Measurements from ENCODE around the gene OTOF.

OTOF gene

DNA sequence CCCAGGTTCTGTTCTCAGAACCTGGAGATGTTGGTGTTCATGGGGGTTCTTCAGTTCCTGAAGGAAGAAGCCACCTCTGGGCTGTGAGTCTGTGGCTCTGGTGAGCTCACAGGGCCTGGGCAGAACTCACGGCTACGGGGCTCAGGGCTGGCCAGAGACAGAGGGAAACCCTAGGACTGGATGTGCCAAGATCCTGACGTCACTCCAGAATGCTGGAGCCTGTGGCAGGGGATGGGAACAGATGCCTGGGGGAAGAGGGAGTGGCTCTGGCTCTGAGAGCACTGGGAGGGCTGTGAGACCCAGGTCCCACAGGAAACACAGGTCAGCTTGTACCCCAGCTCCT lies at the start of gene OTOF:
Gene OTOF (minus strand): TSS at position 214 of the 343 bp plus-strand sequence.
- in situ Hi-C loops (cut with MboI; ENCODE audit: low sequenced_read_pairs), result no loop called here

DNA sequence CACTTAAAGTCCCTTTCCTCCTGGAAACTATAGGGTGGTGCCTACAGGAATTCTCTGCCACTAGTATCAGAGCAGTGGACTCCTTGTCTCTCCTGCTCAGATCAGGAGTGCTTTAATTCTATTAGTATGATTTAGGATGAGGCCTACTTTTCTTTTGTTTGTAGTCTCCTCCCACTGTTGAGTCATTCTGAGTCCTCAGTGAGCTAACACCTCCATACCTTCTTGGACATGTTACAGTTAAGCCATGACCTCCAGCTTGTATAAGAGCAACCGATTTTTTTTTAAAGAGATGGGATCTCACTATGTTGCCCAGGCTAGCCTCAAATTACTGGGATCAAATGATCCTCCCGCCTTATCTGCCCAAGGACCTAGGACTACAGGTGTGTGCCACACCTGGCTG lies 48.7 kb upstream of the OTOF start:
- in situ Hi-C loops (cut with MboI; ENCODE audit: low sequenced_read_pairs), result no loop called here

DNA sequence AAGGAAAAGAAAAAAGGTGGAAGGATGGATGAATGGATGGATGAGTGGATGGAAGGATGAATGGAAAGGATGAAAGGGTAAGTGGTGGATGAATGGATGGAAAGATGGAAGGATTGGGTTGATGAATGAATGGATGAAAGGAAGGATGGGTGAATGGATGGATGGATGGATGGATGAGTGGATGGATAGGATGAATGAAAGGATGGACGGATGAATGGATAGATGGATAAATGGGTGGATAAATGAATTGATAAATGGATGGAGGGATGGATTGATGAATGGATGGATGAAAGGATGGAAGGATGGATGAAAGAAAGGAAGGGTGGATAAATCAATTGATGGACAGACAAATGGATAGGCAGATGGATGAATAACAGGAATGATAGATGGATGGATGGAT lies 48.2 kb upstream of the OTOF start:
- in situ Hi-C loops (cut with MboI; ENCODE audit: low sequenced_read_pairs), result no loop called here

DNA sequence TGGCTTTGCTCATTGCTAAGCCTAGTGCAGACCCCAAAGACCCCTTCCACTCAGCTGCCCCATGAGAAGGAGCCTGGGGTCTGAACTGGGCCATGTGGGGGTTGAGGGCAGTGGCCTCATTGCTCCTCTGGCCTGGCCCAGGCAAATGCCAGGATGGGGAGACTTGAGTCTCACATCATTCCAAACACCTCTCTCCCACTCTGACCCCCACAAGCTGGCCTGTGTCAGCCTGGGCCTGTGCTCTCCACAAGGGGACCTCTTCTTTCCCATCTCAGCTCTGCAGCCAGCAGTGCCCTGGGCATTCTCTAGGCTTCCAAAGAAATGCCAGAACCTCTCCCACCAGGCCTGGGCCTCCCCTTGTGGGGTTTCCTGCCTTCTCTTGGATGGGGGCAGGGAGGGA lies 45.8 kb upstream of the OTOF start:
- in situ Hi-C loops (cut with MboI; ENCODE audit: low sequenced_read_pairs), result no loop called here

DNA sequence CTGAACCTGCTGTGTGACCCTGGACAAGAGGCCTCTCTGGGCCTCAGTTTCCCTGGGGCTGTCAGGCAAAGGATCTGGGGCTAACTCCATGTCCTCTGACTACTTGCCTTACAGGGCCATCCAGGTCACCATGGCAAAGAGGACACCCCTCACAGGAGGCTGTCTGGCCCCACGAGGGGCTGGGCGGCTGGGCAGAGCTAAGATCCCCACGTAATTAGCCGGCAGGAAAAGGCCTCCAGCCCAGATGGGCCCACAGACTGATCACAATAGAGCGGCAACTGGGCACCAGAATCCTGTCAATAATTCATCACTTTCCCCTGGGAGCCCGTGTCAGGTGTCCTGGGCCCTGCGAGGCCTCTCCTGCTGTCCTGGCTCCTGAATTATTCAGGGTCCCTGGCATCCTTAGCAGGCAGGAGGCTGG lies 44.8 kb upstream of the OTOF start:
- in situ Hi-C loops (cut with MboI; ENCODE audit: low sequenced_read_pairs), result no loop called here

DNA sequence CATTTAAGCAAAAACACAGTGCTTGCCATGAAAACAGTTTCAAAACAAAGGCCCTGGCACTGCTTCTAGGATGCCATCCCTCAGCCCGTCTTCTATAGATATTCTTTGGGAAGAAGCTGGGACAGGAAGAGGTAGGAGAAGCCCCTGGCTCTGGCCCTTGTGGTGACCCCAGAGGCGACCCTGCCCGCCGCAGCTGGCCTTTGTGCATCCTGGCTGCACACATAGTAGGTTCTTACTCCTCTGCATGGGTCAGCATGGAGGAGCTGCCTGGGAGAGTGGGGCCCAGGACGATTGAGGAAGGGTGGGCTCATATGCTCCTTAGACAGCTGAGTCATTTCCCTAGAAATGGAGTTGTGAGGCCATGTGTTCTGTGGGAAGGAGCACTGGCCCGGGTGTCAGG lies 44.4 kb upstream of the OTOF start:
- in situ Hi-C loops (cut with MboI; ENCODE audit: low sequenced_read_pairs), result no loop called here

DNA sequence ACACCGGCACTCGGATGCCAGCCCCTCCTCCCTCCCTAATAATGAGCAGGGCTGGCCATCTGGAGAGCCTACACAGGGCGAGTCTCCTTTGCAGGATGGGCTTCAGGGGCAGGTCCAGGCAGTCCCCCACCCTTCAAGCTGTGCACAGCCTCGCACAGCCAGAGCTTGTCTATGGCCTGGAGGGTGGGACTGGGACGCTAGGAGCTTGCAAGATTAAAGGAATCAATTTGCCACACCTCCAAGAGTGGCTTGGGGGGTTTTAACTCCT lies 43.9 kb upstream of the OTOF start:
- in situ Hi-C loops (cut with MboI; ENCODE audit: low sequenced_read_pairs), result no loop called here

DNA sequence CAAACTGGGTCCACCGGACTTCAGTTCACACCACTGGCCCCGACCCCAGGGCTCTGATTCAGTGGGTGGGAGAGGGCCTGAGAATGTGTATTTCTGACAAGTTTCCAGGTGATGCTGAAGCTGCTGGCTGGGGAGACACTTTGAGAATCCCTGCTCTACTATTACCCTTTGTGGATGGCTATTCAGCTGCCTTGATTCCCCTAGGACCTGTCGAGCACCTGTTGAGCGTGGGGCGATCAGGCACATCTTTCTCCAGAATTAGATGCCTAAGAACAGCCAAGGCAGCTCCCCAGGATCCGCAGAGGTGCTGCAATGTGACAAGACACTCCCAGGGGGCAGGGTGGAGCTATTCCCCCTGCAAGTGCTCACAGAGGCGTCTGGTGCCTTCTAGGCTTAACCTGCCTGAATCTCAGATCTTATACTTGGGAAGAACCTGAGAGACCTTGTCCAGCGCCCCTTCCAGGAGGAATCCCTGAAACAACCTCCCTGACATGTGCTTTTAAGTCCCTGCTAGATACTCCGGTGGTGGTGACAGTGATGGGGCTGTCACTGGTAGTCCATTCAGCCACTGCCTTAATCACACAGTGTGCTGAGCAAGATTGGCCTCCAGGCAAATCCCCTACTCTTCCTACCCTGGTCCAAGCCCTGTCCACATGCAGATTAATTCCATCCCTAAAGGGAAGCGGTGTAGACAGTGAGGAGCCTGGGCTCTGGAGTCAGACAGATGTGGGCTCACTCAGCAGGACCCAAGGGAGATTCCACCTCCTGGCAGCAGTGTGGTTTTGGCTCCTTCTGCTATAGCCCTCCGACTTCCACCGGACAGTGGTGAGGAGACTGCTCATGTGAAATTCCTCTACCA lies 43.4 kb upstream of the OTOF start:
- in situ Hi-C loops (cut with MboI; ENCODE audit: low sequenced_read_pairs), result no loop called here

DNA sequence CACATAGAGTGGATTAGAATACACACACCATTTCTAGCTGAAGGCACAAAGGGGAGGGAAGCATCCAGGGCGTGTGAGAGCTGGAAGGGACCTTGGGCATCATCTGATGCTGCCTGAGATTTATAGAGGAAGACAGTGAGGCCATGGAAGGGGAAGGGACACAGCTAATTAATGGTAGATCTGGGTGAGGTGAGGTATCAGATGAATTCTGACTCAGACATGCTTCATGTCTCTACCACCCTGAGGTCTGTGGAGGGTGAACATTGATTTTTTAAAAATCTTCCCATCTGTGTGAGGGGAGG lies 42.2 kb upstream of the OTOF start:
- in situ Hi-C loops (cut with MboI; ENCODE audit: low sequenced_read_pairs), result no loop called here

DNA sequence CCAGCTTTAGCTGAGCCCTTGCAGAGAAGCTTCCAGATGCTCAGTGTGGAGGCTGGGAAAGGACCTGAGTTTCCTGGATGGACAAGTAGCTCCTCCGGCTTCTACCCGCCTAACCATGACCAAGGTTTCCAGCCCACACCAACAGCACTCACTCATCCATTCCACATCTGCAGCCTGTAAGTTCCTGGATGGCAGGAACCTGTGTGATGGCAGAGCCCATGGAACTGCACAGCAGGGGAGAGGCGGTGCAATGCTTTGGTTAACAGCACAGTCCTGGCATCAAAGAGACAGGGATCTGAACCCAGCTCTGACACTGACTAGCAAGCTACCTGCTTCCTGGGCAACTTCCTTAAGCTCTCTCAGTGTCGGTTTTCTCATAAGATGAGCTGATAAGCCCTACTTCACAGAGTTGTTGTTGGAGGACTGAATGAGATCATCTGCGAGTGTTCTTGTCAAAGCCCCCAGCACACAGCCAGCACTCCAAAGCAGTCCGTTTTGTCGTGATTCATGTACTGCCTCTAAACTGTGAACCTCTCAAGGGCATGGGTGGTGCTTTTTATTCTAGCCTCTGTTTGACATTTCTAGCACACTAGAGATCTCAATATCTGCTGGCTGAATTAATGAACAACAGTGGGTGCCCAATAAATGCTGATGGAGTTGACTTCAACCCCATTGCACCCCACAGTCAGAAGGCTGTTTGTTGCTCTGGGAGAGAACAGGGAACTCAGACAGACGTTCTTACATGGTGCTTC lies 41.6 kb upstream of the OTOF start:
- in situ Hi-C loops (cut with MboI; ENCODE audit: low sequenced_read_pairs), result no loop called here

DNA sequence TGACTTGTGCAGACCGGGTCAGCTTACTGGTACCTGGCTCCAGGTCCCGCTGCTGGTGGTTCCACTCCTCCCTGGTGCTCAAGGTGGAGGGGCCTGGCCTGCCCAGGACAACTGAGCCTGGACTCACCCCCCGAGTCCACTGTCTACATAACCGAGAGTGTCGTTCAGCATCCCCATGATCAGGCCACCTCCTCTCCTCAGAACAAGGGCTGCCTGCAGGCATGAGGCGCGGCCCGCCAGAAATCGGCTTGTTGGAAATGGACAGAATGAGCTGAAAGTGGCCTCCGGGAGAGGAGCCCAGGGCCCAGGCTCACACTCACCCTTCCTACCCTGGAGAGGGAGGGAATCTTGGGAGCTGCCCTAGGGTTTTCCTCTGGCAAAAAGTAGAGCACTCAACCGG lies 38.9 kb upstream of the OTOF start:
- in situ Hi-C loops (cut with MboI; ENCODE audit: low sequenced_read_pairs), result no loop called here

DNA sequence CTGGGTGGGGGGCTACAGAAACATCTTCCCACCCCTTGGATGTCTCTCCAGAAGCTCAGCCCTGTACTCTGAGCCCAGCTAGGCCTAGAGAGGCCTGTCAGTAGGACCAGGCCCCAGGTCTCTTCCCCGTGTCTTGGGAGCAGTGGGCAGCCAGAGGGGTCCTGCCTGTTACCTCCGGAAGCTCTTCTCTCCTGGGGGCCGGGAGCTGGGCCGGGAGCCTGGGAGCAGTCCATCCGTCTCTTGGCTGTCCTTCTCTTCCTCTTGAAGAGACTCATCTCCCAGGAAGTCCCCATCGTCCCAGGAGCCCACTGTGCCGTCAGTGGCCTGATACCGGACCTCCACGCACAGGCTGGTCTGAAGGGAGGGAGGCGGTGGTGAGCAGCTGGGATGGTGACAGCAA lies 38.3 kb upstream of the OTOF start:
- in situ Hi-C loops (cut with MboI; ENCODE audit: low sequenced_read_pairs), result no loop called here

DNA sequence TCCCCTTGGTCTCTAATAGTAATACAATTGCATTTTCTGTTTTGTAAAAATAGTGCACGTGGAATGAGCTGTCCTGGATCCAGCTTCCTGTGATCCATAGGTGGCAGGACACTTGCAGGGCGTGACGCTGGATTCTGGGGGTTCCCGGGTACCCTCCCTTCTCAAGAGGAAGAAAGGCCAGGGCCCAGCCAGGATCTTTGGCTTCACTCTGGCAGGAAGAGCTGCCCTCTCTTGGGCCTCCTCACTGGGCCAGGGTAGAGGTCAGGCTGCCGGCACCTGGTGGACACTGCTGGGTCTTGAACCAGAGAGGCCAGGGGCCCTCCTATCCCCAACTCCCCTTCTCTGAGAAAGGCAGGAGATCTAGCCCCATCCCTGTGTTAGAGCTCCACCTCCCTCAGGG lies 37.8 kb upstream of the OTOF start:
- in situ Hi-C loops (cut with MboI; ENCODE audit: low sequenced_read_pairs), result no loop called here

DNA sequence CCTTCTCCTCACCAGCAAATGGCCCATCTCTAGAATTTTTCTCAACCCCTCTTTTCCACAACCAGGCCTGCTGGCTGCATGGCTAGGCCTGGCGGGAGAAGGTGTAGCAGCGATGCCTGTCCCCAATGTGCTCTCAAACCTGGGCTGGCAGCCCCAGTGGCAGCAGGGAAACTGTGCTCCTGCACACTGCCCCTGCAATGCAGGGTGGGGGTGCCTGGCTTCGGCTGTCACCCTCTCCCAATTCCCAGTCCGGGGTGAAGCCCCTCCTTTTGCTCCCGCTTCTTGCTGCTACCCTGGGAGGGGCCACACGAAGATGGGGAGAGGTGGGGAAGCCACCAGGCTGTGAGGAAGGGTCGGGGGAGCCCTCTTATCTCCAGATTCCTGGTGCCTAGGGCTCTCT lies 36.1 kb upstream of the OTOF start:
- in situ Hi-C loops (cut with MboI; ENCODE audit: low sequenced_read_pairs), result no loop called here

DNA sequence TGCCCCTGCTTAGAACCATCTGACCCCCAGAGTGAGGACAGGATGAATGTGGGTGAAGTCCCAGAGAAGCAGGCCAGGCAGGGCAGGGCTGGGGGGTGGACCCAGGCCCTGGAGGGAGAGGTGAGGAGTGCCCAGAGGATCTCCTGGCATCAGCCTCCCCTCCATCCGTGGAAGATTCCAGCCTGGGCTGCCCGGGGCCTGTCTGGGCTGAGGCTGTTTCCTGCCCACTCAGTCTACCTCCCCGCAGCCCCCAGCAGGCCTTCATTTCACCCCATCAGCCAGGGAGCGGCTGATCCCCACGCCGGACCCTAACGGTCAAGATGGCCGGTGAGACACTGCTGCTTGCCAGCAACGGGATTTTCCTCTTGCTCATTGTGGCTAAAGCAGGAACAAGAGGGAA lies 35.3 kb upstream of the OTOF start:
- in situ Hi-C loops (cut with MboI; ENCODE audit: low sequenced_read_pairs), result no loop called here

DNA sequence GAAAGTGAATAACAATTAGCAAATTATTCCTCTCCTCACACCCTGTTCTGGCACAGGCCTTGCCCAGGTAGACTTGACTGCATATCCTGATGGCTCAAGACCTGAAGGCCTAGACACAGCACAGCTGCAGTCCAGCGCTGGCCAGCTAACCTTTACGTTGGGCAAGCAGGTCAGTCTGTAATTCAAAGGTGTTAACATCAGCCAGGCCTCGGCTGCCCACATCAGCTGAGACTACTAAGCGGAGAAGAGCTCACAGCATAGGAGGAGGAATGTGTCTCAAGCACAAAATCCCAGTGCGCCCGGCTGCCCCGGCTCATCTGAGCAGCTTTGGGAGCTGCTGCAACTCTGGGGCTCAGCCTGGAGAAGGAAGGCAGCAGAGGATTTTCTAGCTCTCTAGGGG lies 33.5 kb upstream of the OTOF start:
- in situ Hi-C loops (cut with MboI; ENCODE audit: low sequenced_read_pairs), result no loop called here

DNA sequence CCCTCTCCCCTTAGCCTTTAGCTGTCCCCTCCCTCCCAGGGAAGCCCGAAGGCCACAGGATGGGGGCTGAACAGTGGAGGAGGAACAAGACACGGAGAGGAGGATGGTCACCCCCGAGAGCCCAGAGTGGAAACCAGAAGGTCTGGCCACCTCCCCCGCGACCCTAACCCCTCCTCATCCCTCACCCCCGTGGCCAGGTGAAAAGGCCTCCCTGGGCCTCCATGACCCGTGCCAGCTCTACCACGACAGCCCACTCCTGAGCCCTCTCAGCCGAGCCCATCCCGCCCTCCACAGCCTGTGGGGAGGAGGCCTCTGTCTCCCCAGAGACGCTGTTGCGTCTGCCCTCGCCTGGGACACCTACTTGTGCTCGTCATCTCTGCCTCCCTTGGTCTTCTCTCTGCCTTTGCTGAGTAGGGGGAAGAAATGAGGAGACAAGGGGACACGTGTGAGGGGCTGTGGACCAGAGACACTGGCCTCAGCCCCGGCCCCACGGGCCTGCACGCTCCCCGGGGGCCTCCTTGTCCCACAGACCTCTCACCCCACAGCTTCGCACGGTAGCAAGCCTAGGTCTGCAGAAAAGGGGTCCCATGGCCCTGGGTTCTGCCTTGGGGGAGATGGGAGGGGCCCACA lies 32.5 kb upstream of the OTOF start:
- in situ Hi-C loops (cut with MboI; ENCODE audit: low sequenced_read_pairs), result no loop called here

DNA sequence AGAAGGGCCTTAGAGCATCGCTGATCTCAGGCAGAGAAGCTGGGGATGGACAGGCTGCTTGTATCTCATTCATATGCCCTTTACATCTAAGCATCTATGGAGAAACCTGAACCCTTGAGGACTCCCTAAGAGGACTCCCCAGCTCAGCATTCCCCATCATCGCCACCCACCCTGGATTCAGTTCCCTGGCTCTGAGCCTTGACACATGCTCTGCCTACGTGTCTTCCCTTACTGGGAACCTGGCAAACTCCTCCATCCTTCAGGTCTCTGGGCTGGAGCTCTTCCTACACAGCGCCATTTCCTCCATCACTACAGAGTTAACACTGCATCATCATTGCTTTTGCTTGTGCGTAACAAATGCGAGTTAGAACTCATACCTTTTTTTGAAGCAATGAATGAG lies 31.2 kb upstream of the OTOF start:
- in situ Hi-C loops (cut with MboI; ENCODE audit: low sequenced_read_pairs), result no loop called here

DNA sequence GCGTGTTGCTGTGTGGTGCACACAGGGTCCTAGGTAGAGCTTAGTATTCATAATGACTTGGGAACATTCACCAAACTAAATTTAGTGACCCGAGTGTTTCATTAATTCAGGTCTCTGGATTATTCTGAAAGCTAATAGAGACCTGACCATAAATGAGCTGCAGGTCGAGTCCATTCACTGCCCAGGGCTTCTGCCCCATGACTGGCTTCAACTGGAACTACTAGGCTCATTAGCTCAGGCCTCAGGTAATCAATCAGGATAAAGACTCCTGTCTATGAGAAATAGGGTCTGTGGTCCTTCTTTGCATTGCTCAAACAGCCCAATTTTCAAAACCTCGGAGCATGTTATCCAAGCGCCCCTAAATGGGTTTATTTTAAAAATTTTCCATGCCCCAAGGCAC lies 30.0 kb upstream of the OTOF start:
- in situ Hi-C loops (cut with MboI; ENCODE audit: low sequenced_read_pairs), result no loop called here

DNA sequence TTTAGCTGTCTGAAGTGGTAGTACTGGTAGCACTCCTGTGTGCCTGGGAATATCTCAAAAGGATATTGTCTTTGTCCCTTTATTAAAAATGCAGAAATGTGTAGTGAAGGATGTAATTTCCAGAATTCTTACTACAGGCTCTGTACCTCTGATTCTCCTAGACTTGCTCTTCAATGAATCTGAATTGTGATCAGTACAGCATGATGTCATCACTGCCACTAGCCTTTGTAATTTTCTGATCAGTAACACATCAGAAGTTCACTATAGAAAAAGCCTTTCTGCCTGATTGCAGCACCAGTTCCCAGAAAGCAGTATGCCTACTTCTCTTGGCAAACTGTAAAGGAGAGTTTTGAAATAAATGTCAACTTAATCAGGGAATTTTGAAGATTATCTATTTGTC lies 29.2 kb upstream of the OTOF start:
- in situ Hi-C loops (cut with MboI; ENCODE audit: low sequenced_read_pairs), result no loop called here

DNA sequence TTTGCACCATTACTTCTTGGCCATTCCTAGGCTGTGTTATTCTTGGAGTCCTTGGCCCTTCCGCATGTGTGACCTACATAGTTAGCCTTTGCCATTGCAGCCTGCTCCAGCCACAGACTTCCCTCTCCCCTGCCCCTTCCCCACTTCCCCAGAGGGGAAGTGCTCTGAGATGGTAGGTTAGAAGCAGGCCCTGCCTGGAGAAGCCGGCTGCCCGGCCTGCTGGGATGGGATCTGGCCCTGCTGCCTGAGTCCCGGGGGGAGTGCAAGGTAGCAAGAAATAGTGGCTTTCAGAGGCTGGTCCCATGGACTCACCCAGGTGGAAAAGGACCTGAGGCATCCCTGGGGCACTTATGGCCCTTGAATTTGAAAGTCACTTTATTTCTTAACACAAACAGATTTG lies 28.4 kb upstream of the OTOF start:
- in situ Hi-C loops (cut with MboI; ENCODE audit: low sequenced_read_pairs), result no loop called here

DNA sequence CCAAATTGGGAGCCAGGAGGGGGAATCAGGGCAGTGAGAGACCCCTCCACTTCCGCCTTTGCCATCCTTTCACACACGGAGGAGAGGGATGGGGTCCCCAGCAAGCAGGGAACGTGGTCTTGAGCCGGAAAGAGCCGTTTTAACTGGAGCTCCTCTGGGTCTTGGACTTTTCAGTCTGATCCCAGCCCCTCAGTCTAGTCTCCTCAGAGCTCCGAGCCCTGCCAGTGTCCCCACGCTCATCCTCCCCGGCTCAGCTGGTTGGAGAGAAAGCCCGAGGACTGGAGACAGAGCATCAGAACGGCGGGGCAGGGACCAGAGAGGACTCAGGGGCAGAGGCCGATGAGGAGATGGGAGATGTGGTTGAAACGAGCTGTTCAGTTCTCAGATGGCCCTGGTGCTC lies 26.1 kb upstream of the OTOF start:
- in situ Hi-C loops (cut with MboI; ENCODE audit: low sequenced_read_pairs), result no loop called here
